ENCODE results near the gene HOXD9.

Gene HOXD9

GRCh38 chr2:176136374-176137251 lies 14.1 kb downstream of the HOXD9 start:
- Histone ChIP-seq H3K27me3 (ENCODE audit: control insufficient read depth, insufficient read depth, low read length) (peaks cover 24% of the 10 kb centered on the region), H2AFZ (no peak overlapping the region), H3K4me2 (ENCODE audit: low read length) (peak overlapping the region; percentile 18), H3K9ac (no peak overlapping the region), H3K79me2 (no peaks in the 10 kb centered on the region), H3K4me3 (ENCODE audit: low read depth, low read length) (peak overlapping the region; percentile 33), H3K27ac (no peak overlapping the region), H3K4me1 (no peaks in the 10 kb centered on the region), H3K9me3 (ENCODE audit: control insufficient read depth, low read length) (no peaks in the 10 kb centered on the region), H3K36me3 (ENCODE audit: control insufficient read depth, insufficient read depth, low read length) (no peaks in the 10 kb centered on the region)
- TF ChIP-seq, protein P1, sequence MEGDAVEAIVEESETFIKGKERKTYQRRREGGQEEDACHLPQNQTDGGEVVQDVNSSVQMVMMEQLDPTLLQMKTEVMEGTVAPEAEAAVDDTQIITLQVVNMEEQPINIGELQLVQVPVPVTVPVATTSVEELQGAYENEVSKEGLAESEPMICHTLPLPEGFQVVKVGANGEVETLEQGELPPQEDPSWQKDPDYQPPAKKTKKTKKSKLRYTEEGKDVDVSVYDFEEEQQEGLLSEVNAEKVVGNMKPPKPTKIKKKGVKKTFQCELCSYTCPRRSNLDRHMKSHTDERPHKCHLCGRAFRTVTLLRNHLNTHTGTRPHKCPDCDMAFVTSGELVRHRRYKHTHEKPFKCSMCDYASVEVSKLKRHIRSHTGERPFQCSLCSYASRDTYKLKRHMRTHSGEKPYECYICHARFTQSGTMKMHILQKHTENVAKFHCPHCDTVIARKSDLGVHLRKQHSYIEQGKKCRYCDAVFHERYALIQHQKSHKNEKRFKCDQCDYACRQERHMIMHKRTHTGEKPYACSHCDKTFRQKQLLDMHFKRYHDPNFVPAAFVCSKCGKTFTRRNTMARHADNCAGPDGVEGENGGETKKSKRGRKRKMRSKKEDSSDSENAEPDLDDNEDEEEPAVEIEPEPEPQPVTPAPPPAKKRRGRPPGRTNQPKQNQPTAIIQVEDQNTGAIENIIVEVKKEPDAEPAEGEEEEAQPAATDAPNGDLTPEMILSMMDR (IDR thresholded peaks at IDR 0.05): no peak

GRCh38 chr2:176137252-176137580 lies 14.7 kb downstream of the HOXD9 start:
- no peak overlapping the region for H3K9ac ChIP-seq

GRCh38 chr2:176137906-176138305 lies 15.4 kb downstream of the HOXD9 start:
- no peak overlapping the region for H2AFZ ChIP-seq
- TF ChIP-seq, protein P1 (IDR thresholded peaks at IDR 0.05): no peak
- no peaks in the 10 kb centered on the region for H3K79me2 ChIP-seq
- H3K27me3 ChIP-seq (ENCODE audit: control insufficient read depth, insufficient read depth, low read length): peaks cover 22% of the 10 kb centered on the region
- H3K4me3 ChIP-seq (ENCODE audit: low read depth, low read length): no peak overlapping the region
- H3K9ac ChIP-seq: no peak overlapping the region
- H3K27ac ChIP-seq: no peak overlapping the region
- no peak overlapping the region for H3K4me2 ChIP-seq (ENCODE audit: low read length)
- no peaks in the 10 kb centered on the region for H3K4me1 ChIP-seq
- H3K36me3 ChIP-seq (ENCODE audit: control insufficient read depth, insufficient read depth, low read length): no peaks in the 10 kb centered on the region
- H3K9me3 ChIP-seq (ENCODE audit: control insufficient read depth, low read length): no peaks in the 10 kb centered on the region

More at GRCh38 chr2:176137252-176137580, 14.7 kb downstream of the HOXD9 start:
- no peaks in the 10 kb centered on the region for H3K9me3 ChIP-seq (ENCODE audit: control insufficient read depth, low read length)
- H2AFZ ChIP-seq: no peak overlapping the region
- peaks cover 24% of the 10 kb centered on the region for H3K27me3 ChIP-seq (ENCODE audit: control insufficient read depth, insufficient read depth, low read length)
- no peaks in the 10 kb centered on the region for H3K36me3 ChIP-seq (ENCODE audit: control insufficient read depth, insufficient read depth, low read length)
- no peak overlapping the region for H3K27ac ChIP-seq
- TF ChIP-seq, protein P1 (IDR thresholded peaks at IDR 0.05): no peak
- H3K4me2 ChIP-seq (ENCODE audit: low read length): no peak overlapping the region
- peak overlapping the region; percentile 33 for H3K4me3 ChIP-seq (ENCODE audit: low read depth, low read length)
- H3K79me2 ChIP-seq: no peaks in the 10 kb centered on the region
- H3K4me1 ChIP-seq: no peaks in the 10 kb centered on the region

GRCh38 chr2:176138526-176138922 lies 16.0 kb downstream of the HOXD9 start:
- Histone ChIP-seq H3K79me2 (no peaks in the 10 kb centered on the region), H3K27ac (no peak overlapping the region), H3K4me1 (no peaks in the 10 kb centered on the region), H3K9ac (no peak overlapping the region), H3K27me3 (ENCODE audit: control insufficient read depth, insufficient read depth, low read length) (peaks cover 22% of the 10 kb centered on the region), H2AFZ (no peak overlapping the region), H3K4me3 (ENCODE audit: low read depth, low read length) (no peak overlapping the region), H3K36me3 (ENCODE audit: control insufficient read depth, insufficient read depth, low read length) (no peaks in the 10 kb centered on the region), H3K9me3 (ENCODE audit: control insufficient read depth, low read length) (no peaks in the 10 kb centered on the region), H3K4me2 (ENCODE audit: low read length) (no peak overlapping the region)
- TF ChIP-seq, protein P1 (IDR thresholded peaks at IDR 0.05): no peak
